Measurements from ENCODE around the gene SPTB.

The SPTB gene

DNA sequence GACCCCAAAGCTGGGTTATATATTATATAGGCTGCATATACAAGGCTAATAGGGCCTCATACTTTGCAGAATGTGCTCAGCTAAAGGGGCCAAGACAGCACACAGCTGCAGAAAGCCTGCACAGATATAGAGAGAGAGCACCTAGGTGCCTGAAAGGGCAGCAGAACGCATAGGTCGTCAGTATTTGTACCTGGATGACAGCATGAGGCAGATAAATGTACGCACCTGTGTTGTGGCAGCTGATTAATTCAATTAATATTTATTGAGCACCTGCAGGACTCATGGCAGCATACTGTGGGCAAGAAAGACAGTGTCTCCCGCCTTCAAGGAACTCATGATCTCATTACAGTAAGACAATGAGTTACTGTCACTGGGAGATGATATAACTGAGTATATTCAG is 33.4 kb downstream of the SPTB start:
- no peaks in the 10 kb centered on the region for H4K20me1 ChIP-seq (ENCODE audit: control insufficient read depth, insufficient read depth, low read depth, low read length)
- H3K4me1 ChIP-seq (ENCODE audit: control insufficient read depth, low read length) = peaks cover 8% of the 10 kb centered on the region
- TF ChIP-seq, protein P1, sequence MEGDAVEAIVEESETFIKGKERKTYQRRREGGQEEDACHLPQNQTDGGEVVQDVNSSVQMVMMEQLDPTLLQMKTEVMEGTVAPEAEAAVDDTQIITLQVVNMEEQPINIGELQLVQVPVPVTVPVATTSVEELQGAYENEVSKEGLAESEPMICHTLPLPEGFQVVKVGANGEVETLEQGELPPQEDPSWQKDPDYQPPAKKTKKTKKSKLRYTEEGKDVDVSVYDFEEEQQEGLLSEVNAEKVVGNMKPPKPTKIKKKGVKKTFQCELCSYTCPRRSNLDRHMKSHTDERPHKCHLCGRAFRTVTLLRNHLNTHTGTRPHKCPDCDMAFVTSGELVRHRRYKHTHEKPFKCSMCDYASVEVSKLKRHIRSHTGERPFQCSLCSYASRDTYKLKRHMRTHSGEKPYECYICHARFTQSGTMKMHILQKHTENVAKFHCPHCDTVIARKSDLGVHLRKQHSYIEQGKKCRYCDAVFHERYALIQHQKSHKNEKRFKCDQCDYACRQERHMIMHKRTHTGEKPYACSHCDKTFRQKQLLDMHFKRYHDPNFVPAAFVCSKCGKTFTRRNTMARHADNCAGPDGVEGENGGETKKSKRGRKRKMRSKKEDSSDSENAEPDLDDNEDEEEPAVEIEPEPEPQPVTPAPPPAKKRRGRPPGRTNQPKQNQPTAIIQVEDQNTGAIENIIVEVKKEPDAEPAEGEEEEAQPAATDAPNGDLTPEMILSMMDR (IDR thresholded peaks at IDR 0.05; ENCODE audit: low read depth, low read length, poor library complexity, severe bottlenecking) = no peak
- TF ChIP-seq EZH2phosphoT487 (IDR thresholded peaks at IDR 0.05; ENCODE audit: borderline replicate concordance, low read length) = no peak

DNA sequence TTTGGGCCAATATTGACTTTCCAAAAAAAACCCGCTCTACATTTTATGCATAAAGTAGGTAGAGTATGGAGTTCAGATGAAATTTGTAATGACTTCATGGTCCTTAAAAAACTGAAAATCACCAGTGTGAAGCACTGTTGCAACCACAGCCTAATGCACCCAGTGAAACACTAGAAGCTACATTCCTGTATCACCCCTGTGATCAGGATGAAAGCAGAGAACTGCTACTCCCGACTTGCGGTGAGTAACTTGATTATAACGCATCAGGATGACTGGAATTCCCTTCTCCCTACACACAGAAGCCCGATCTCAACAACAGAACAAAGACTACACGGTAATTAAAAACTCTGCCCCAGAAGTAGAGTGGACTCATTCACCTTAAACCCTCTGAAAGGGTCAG is 33.8 kb downstream of the SPTB start:
- Histone ChIP-seq H4K20me1 (ENCODE audit: control insufficient read depth, insufficient read depth, low read depth, low read length) (no peaks in the 10 kb centered on the region), H3K27me3 (ENCODE audit: control insufficient read depth, low read length) (peaks cover 46% of the 10 kb centered on the region), H3K27ac (ENCODE audit: low read depth, low read length) (no peak overlapping the region), H3K9me2 (replicated peaks; ENCODE audit: control insufficient read depth, low read length) (no peaks in the 10 kb centered on the region), H3K4me2 (ENCODE audit: low read length) (no peak overlapping the region), H3K4me3 (ENCODE audit: low read length) (no peak overlapping the region), H3K79me2 (ENCODE audit: control insufficient read depth, low read length) (no peaks in the 10 kb centered on the region), H3F3A (ENCODE audit: control insufficient read depth, insufficient read depth) (no peaks in the 10 kb centered on the region), H3K9me3 (ENCODE audit: control insufficient read depth, insufficient read depth, low read length) (no peaks in the 10 kb centered on the region), H3K4me1 (ENCODE audit: control insufficient read depth, low read length) (peaks cover 8% of the 10 kb centered on the region), H3K36me3 (ENCODE audit: control insufficient read depth, low read length) (no peaks in the 10 kb centered on the region)
- TF ChIP-seq, protein P1 (IDR thresholded peaks at IDR 0.05; ENCODE audit: low read depth, low read length, poor library complexity, severe bottlenecking) = no peak
- no peak for TF ChIP-seq EZH2phosphoT487 (IDR thresholded peaks at IDR 0.05; ENCODE audit: borderline replicate concordance, low read length)

More for the DNA sequence above, 33.4 kb downstream of the SPTB start:
- Histone ChIP-seq H3K9me2 (replicated peaks; ENCODE audit: control insufficient read depth, low read length) (no peaks in the 10 kb centered on the region), H3K4me3 (ENCODE audit: low read length) (no peak overlapping the region), H3F3A (ENCODE audit: control insufficient read depth, insufficient read depth) (no peaks in the 10 kb centered on the region), H3K27me3 (ENCODE audit: control insufficient read depth, low read length) (peaks cover 50% of the 10 kb centered on the region), H3K4me2 (ENCODE audit: low read length) (no peak overlapping the region), H3K79me2 (ENCODE audit: control insufficient read depth, low read length) (no peaks in the 10 kb centered on the region), H3K36me3 (ENCODE audit: control insufficient read depth, low read length) (no peaks in the 10 kb centered on the region), H3K9me3 (ENCODE audit: control insufficient read depth, insufficient read depth, low read length) (no peaks in the 10 kb centered on the region), H3K27ac (ENCODE audit: low read depth, low read length) (no peak overlapping the region)

DNA sequence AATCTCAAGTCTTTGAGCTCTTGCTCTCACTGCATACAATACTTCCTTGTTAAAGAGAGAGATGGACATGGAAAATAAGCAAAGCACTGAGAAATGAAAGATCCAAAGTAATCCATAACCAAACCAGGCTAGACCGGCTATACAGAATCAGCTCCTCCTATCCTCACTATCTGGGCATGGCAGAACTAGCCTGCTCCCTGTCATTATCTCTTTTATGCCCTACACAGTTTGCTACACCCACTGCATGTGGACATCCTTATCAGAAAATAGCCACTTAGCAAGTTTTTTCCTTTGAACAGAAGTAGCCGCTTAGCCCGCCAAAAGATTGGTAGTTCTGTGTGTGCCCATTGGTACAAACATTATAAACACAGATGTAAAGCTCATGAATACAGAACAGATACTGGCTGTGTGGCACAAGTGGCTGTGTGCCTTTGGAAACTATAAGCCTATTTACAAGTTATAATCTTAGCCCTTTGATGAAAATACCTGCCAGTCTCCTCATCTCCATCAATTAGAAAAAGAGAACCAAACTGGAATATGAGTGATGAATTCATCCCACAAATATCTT is 34.7 kb downstream of the SPTB start:
- Histone ChIP-seq H4K20me1 (ENCODE audit: control insufficient read depth, insufficient read depth, low read depth, low read length) (no peaks in the 10 kb centered on the region), H3K27ac (ENCODE audit: low read depth, low read length) (no peak overlapping the region), H3K36me3 (ENCODE audit: control insufficient read depth, low read length) (no peaks in the 10 kb centered on the region), H3K27me3 (ENCODE audit: control insufficient read depth, low read length) (peaks cover 41% of the 10 kb centered on the region), H3K4me2 (ENCODE audit: low read length) (no peak overlapping the region), H3K79me2 (ENCODE audit: control insufficient read depth, low read length) (no peaks in the 10 kb centered on the region), H3K4me3 (ENCODE audit: low read length) (no peak overlapping the region), H3F3A (ENCODE audit: control insufficient read depth, insufficient read depth) (no peaks in the 10 kb centered on the region), H3K9me3 (ENCODE audit: control insufficient read depth, insufficient read depth, low read length) (no peaks in the 10 kb centered on the region), H3K4me1 (ENCODE audit: control insufficient read depth, low read length) (peaks cover 8% of the 10 kb centered on the region), H3K9me2 (replicated peaks; ENCODE audit: control insufficient read depth, low read length) (no peaks in the 10 kb centered on the region)
- TF ChIP-seq, protein P1 (IDR thresholded peaks at IDR 0.05; ENCODE audit: low read depth, low read length, poor library complexity, severe bottlenecking) = no peak
- TF ChIP-seq EZH2phosphoT487 (IDR thresholded peaks at IDR 0.05; ENCODE audit: borderline replicate concordance, low read length) = no peak

Measured in DOHH2 (cell line).